Upper lobe of left lung (tissue), 4 donors: ENCODE measurements around the gene UXT.

Experiments
- EP300 ChIP-seq, 4 donors: sonication (generic); formaldehyde crosslinking; IDR thresholded peaks; one replicate each; pipeline ENCODE4 v1.5.1; 2017; ENCODE audit warnings: antibody characterized with exemption in 4 of 4, control low read depth in 2 of 4
- TF ChIP-seq, protein P1 (sequence below), 6 experiments: fragments of 450-650 bp in 4 of 6; fragments of 200-600 bp in 2 of 6; sonication (generic) in 2 of 6; IDR thresholded peaks; one replicate each; pipeline ENCODE4 v1.5.1; 2016 to 2019; ENCODE audit warnings: antibody characterized with exemption in 6 of 6

DNA sequence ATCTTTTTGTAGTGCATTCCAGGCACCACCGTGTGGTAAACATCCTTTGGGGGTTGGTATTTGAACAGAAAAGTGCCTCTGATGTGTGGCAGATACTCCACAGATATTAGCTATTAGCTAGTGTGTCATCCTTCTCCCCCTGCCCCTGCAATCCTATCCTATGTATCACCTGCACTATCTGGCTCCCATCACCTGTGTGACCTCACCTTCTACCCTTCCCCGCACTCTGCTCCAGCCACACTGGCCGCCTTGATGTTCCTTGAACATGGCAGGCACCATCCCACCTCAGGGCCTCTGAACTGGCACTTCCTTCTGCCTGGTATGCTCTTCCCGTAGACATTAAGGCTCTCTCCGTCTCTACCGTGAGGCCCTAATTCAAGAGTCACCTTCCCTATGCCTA, 12.3 kb downstream of the UXT start:
- no peak for TF ChIP-seq EP300 (IDR thresholded peaks at IDR 0.05)
- TF ChIP-seq, protein P1, sequence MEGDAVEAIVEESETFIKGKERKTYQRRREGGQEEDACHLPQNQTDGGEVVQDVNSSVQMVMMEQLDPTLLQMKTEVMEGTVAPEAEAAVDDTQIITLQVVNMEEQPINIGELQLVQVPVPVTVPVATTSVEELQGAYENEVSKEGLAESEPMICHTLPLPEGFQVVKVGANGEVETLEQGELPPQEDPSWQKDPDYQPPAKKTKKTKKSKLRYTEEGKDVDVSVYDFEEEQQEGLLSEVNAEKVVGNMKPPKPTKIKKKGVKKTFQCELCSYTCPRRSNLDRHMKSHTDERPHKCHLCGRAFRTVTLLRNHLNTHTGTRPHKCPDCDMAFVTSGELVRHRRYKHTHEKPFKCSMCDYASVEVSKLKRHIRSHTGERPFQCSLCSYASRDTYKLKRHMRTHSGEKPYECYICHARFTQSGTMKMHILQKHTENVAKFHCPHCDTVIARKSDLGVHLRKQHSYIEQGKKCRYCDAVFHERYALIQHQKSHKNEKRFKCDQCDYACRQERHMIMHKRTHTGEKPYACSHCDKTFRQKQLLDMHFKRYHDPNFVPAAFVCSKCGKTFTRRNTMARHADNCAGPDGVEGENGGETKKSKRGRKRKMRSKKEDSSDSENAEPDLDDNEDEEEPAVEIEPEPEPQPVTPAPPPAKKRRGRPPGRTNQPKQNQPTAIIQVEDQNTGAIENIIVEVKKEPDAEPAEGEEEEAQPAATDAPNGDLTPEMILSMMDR (IDR thresholded peaks at IDR 0.05), result no peak
